Body of pancreas (tissue), 4 donors: ENCODE results near the gene NRDE2.

ENCODE experiments used
- CTCF ChIP-seq, 7 experiments: fragments of 450-650 bp in 4 of 7; fragments of 200-600 bp in 3 of 7; sonication (generic) in 3 of 7; IDR thresholded peaks; one replicate each; pipeline ENCODE4 v1.5.1; 2016 to 2019; ENCODE audit warnings: antibody characterized with exemption in 7 of 7
- POLR2A ChIP-seq, 3 donors: fragments of 450-650 bp; IDR thresholded peaks; one replicate each; pipeline ENCODE4 v1.6.1; 2016; ENCODE audit warnings: antibody characterized with exemption in 3 of 3, mild to moderate bottlenecking in 2 of 3

- TF ChIP-seq CTCF (IDR thresholded peaks at IDR 0.05) (no peak), POLR2A (IDR thresholded peaks at IDR 0.05) (no peak)
These were observed 55.9 kb downstream of the NRDE2 start for GRCh38 chr14:90275820-90276219.
